IMR-90 (cell line): ENCODE measurements around the gene LRP11. TPM values are rescaled to one million over a fixed set of nuclear protein-coding genes. Genes with fewer than 3 reads are reported as not detected.
"Not testable (repeated sequence)": the region's sequence is repeated elsewhere in the genome, so short reads cannot be mapped to it uniquely, and the experiment has no call there.

Source experiments
- ATAC-seq: fragments of 200-7000 bp; cut with Tn5 transposase; 2 replicates; pipeline ENCODE4 v1.9.1; 2020; ENCODE audit warnings: low read depth, mild to moderate bottlenecking, moderate library complexity
- BruUV-seq: library from RNA; stranded (reverse); fragments of 400-500 nt; replicated peaks from 2 replicates; lab custom pipeline; 2021; lab: Mats Ljungman, UMichigan
- CTCF ChIA-PET: fragments of 300-600 bp; formaldehyde crosslinking; extraction: SDS; loops from one replicate; lab custom pipeline; 2021; ENCODE audit warnings: antibody characterized with exemption; lab: Yijun Ruan, JAX
- POLR2A ChIA-PET: fragments of 300-600 bp; sonication (Branson Sonifier 250); formaldehyde crosslinking; loops from one replicate; lab custom pipeline; 2022; ENCODE audit warnings: antibody characterized with exemption; ENCODE audit not compliant: unreplicated experiment; lab: Charles Lee
- DNase-seq: peaks from one replicate; pipeline ENCODE4 v3.0.0; 2013
- H2AFZ ChIP-seq: replicated peaks from 2 replicates; pipeline ENCODE3; 2013; ENCODE audit warnings: low read length, mild to moderate bottlenecking; ENCODE audit not compliant: poor library complexity
- H2AK5ac ChIP-seq: 2 replicates; pipeline ENCODE4 v1.6.1; 2013; ENCODE audit warnings: low read depth, low read length, inconsistent platforms
- H2AK9ac ChIP-seq: replicated peaks from 2 replicates; pipeline ENCODE3; 2013; ENCODE audit warnings: mild to moderate bottlenecking, low read depth, low read length, moderate library complexity; ENCODE audit not compliant: poor library complexity
- H2BK120ac ChIP-seq: 2 replicates; pipeline ENCODE4 v1.6.1; 2013; ENCODE audit warnings: low read depth, low read length, inconsistent platforms
- H2BK15ac ChIP-seq: 3 replicates; pipeline ENCODE4 v1.6.1; 2013; ENCODE audit warnings: low read depth, low read length, inconsistent platforms
- H2BK20ac ChIP-seq: 2 replicates; pipeline ENCODE4 v1.6.1; 2013; ENCODE audit warnings: low read depth, mild to moderate bottlenecking, inconsistent platforms, low read length, moderate library complexity
- H2BK5ac ChIP-seq: 2 replicates; pipeline ENCODE4 v1.6.1; 2013; ENCODE audit warnings: mild to moderate bottlenecking, low read depth, low read length, inconsistent platforms; ENCODE audit not compliant: poor library complexity, severe bottlenecking
- H3K14ac ChIP-seq: replicated peaks from 2 replicates; pipeline ENCODE4 v1.6.1; 2013; ENCODE audit warnings: low read depth, low read length, inconsistent platforms
- H3K18ac ChIP-seq: 2 replicates; pipeline ENCODE4 v1.6.1; 2013; ENCODE audit warnings: low read depth, low read length, control low read depth
- H3K23ac ChIP-seq: 2 replicates; pipeline ENCODE4 v1.6.1; 2013; ENCODE audit warnings: low read depth, low read length, inconsistent platforms
- H3K27ac ChIP-seq: 2 replicates; pipeline ENCODE4 v1.5.1; 2013; ENCODE audit warnings: mild to moderate bottlenecking, control low read depth, low read length; ENCODE audit not compliant: insufficient read depth
- H3K27me3 ChIP-seq: 2 replicates; pipeline ENCODE4 v1.6.1; 2013; ENCODE audit warnings: low read length; ENCODE audit not compliant: control insufficient read depth, insufficient read depth
- H3K36me3 ChIP-seq: 2 replicates; pipeline ENCODE4 v1.6.1; 2013; ENCODE audit warnings: low read length, mixed read lengths; ENCODE audit not compliant: control insufficient read depth, insufficient read depth
- H3K4ac ChIP-seq: 2 replicates; pipeline ENCODE4 v1.6.1; 2013; ENCODE audit warnings: low read depth, low read length, inconsistent platforms
- H3K4me1 ChIP-seq: 2 replicates; pipeline ENCODE4 v1.6.1; 2013; ENCODE audit warnings: low read length, mixed read lengths; ENCODE audit not compliant: control insufficient read depth, insufficient read depth
- H3K4me2 ChIP-seq: 2 replicates; pipeline ENCODE4 v1.6.1; 2013; ENCODE audit warnings: low read depth, mild to moderate bottlenecking, control low read depth, low read length, moderate library complexity
- H3K4me3 ChIP-seq: 2 replicates; pipeline ENCODE4 v1.5.1; 2013; ENCODE audit warnings: low read depth, mild to moderate bottlenecking, control low read depth, low read length, moderate library complexity; ENCODE audit not compliant: insufficient read depth
- H3K56ac ChIP-seq: 2 replicates; pipeline ENCODE4 v1.6.1; 2013; ENCODE audit warnings: low read length, inconsistent platforms; ENCODE audit not compliant: insufficient read depth; ENCODE audit errors: extremely low read depth
- H3K79me1 ChIP-seq, 2 experiments: 2 replicates each; pipeline ENCODE4 v1.6.1; 2013; ENCODE audit warnings: low read length in 2 of 2, inconsistent platforms in 1 of 2, low read depth in 1 of 2
- H3K9ac ChIP-seq: 2 replicates; pipeline ENCODE4 v1.6.1; 2013; ENCODE audit warnings: low read depth, low read length, control low read depth
- H3K9me1 ChIP-seq: 2 replicates; pipeline ENCODE4 v1.6.1; 2013; ENCODE audit warnings: low read length, inconsistent platforms; ENCODE audit not compliant: insufficient read depth
- H3K9me3 ChIP-seq: 2 replicates; pipeline ENCODE4 v1.6.1; 2013; ENCODE audit warnings: low read length; ENCODE audit not compliant: control insufficient read depth, insufficient read depth
- H4K20me1 ChIP-seq: 2 replicates; pipeline ENCODE4 v1.6.1; 2013; ENCODE audit warnings: low read length, inconsistent platforms; ENCODE audit not compliant: insufficient read depth
- H4K5ac ChIP-seq: 2 replicates; pipeline ENCODE4 v1.6.1; 2013; ENCODE audit warnings: mild to moderate bottlenecking, low read depth, low read length, control low read depth
- H4K8ac ChIP-seq, 2 experiments: 2 replicates each; pipeline ENCODE4 v1.6.1; 2013; ENCODE audit warnings: low read depth in 2 of 2, low read length in 2 of 2, control low read depth in 1 of 2, inconsistent platforms in 1 of 2
- H4K91ac ChIP-seq: 2 replicates; pipeline ENCODE4 v1.6.1; 2013; ENCODE audit warnings: low read depth, low read length, inconsistent platforms; ENCODE audit not compliant: insufficient read depth
- MAFK ChIP-seq: IDR thresholded peaks from 2 replicates; pipeline ENCODE4 v1.6.1; 2012; ENCODE audit warnings: low read depth, low read length, improper control_type of control experiment
- WGBS, 2 experiments: methylation state at CpG; one replicate each; pipeline versions ENCODE4 v1.1.5 to v1.1.7; 2013; ENCODE audit warnings: missing lambda C conversion rate in 2 of 2; ENCODE audit not compliant: insufficient read length in 1 of 2; ENCODE audit errors: extremely low coverage in 2 of 2; 5-methylcytosine and 5-hydroxymethylcytosine counted together
- dilution Hi-C: fragments of 300-500 bp; cut with HindIII; formaldehyde crosslinking; loops from one replicate; pipeline ENCODE4 v1.14.3; 2018; ENCODE audit warnings: low sequenced_read_pairs; ENCODE audit not compliant: unreplicated experiment
- in situ Hi-C: fragments of 300-500 bp; cut with MboI; formaldehyde crosslinking; loops from 3 replicates; pipeline ENCODE4 v1.14.3; 2019; ENCODE audit warnings: low sequenced_read_pairs, inconsistent platforms, mixed read lengths
- intact Hi-C: fragments of 100-400 bp; cut with micrococcal nuclease; formaldehyde crosslinking; loops from 2 replicates; pipeline ENCODE4 v1.10.0; 2022
- polyA plus RNA-seq, 3 experiments: library from polyadenylated mRNA; depleted of rRNA; stranded (reverse); fragments of >200 nt; gene quantifications; 2 replicates each; pipeline ENCODE4 v1.2.3, GENCODE V29; 2012; ENCODE audit warnings: low replicate concordance in 1 of 3
- total RNA-seq: library from RNA; depleted of rRNA; stranded (reverse); fragments of >200 nt; gene quantifications from 2 replicates; pipeline ENCODE4 v1.2.3, GENCODE V29; 2012

The LRP11 gene
- total and polyA plus RNA-seq, 2 of the 4 experiments (the other 2 are of a cell fraction) = 48.8 to 63.8 TPM

GRCh38 chr6:149862424-149862738, 1.8 kb downstream of the LRP11 start:
- Histone ChIP-seq H4K20me1 (peaks cover 16% of the 10 kb centered on the region), H3K56ac (peak overlapping the region; percentile 50; the same call in 1 of the 2 replicates), H4K5ac (peak overlapping the region; percentile 17; the same call in 1 of the 2 replicates), H3K4me2 (peak overlapping the region; percentile 90), H2AK5ac (peak overlapping the region; percentile 90; the same call in 1 of the 2 replicates), H3K4ac (peak overlapping the region; percentile 88), H2BK120ac (peak overlapping the region; percentile 86), H3K9ac (peak overlapping the region; percentile 37; the same call in 1 of the 2 replicates), H3K27ac (peak overlapping the region; percentile 89), H3K18ac (peak overlapping the region; percentile 51), H3K23ac (peak overlapping the region; percentile 86), H3K14ac (peak overlapping the region; percentile 45; the same call in 1 of the 2 replicates), H2BK5ac (peak overlapping the region; percentile 68), H3K4me1 (peaks cover 24% of the 10 kb centered on the region), H3K79me1 (peaks cover 12 to 33% of the 10 kb centered on the region in 2 experiments), H3K9me1 (peaks cover 13% of the 10 kb centered on the region), H3K4me3 (peak overlapping the region; percentile 54), H2BK20ac (peak overlapping the region; percentile 93), H4K8ac (peak overlapping the region; percentile 4 to 56; a peak in 2 of 4 replicates), H2BK15ac (peak overlapping the region; percentile 61; the same call in 2 of the 3 replicates), H4K91ac (peak overlapping the region; percentile 90)
- H3K27me3 ChIP-seq, dilution Hi-C loops, H2AFZ ChIP-seq, DNase-seq, H2AK9ac ChIP-seq, H3K9me3 ChIP-seq, POLR2A ChIA-PET, H3K36me3 ChIP-seq, ATAC-seq, in situ Hi-C loops, intact Hi-C loops, BruUV-seq: not testable (repeated sequence)
- no CpG with 5 or more reads among the region's 12 CpGs for WGBS, 2 experiments
- CTCF ChIA-PET = interaction anchor here (0.6 to 1.4 kb wide), 3 partner anchors 18 to 364 kb away, joined by 3 to 7 read pairs (median 3); no protein-coding TSS in a partner anchor
- peak; percentile 54; the same call in 1 of the 2 replicates for TF ChIP-seq MAFK
